ENCODE data around the gene GFY. TPM values are rescaled to one million over a fixed set of nuclear protein-coding genes. Genes with fewer than 3 reads are reported as not detected.

The GFY gene
- polyA plus RNA-seq, 1 experiment = not detected

DNA sequence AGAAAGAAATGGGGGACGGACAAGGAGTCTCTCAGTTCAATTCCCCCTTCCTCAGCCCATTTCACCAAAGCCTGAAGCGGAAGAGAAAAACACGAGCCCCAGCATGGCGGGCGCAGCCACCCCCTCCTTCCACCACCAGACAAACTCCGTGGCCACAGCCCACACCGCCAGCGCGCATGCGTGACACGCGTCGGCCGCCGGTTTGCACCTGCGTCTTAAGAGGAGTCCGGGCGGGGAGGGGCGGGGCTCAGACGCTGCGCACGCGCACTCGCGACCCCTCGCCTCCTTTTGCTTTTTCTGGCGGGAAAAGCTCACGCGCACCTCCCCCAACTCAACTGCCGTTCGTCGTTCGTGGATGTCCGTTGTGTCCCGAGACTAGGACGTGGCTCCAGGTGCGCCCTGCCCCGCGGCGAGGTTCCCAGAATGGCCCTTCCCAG, 37.2 kb upstream of the GFY start, which contains the start of gene KASH5:
Gene KASH5, plus strand, starts transcription at position 314 of the 437 bp plus-strand sequence. CDS start 2,635 bp downstream, outside the sequence.
- TF ChIP-seq, protein P1, sequence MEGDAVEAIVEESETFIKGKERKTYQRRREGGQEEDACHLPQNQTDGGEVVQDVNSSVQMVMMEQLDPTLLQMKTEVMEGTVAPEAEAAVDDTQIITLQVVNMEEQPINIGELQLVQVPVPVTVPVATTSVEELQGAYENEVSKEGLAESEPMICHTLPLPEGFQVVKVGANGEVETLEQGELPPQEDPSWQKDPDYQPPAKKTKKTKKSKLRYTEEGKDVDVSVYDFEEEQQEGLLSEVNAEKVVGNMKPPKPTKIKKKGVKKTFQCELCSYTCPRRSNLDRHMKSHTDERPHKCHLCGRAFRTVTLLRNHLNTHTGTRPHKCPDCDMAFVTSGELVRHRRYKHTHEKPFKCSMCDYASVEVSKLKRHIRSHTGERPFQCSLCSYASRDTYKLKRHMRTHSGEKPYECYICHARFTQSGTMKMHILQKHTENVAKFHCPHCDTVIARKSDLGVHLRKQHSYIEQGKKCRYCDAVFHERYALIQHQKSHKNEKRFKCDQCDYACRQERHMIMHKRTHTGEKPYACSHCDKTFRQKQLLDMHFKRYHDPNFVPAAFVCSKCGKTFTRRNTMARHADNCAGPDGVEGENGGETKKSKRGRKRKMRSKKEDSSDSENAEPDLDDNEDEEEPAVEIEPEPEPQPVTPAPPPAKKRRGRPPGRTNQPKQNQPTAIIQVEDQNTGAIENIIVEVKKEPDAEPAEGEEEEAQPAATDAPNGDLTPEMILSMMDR (IDR thresholded peaks at IDR 0.05; ENCODE audit: low read depth, low read length) = no peak
- Histone ChIP-seq H3K4me3 (ENCODE audit: low read depth, low read length) (no peak within 1 kb of the TSS), H3K27ac (ENCODE audit: low read depth, low read length) (no peak within 1 kb of the TSS), H3K9me3 (ENCODE audit: control insufficient read depth, insufficient read depth, low read length) (peaks cover 5% of the 10 kb centered on the region; the same call in 1 of the 2 replicates), H3K27me3 (ENCODE audit: control insufficient read depth, insufficient read depth, low read length) (peaks cover 6% of the 10 kb centered on the region)
- ChIA-PET CTCF (no interaction called here), POLR2A (interaction anchor here (0.7 kb wide), 1 partner anchor 87 kb away, joined by 5 read pairs; no protein-coding TSS in a partner anchor)
- no peak for DNase-seq (ENCODE audit: low read depth, low spot score)

GRCh38 chr19:49389406-49389805, 35.8 kb upstream of the GFY start:
- peaks cover 15% of the 10 kb centered on the region for H3K27me3 ChIP-seq (ENCODE audit: control insufficient read depth, insufficient read depth, low read length)
- CTCF ChIA-PET = no interaction called here
- POLR2A ChIA-PET = no interaction called here
- H3K9me3 ChIP-seq (ENCODE audit: control insufficient read depth, insufficient read depth, low read length) = peaks cover 5% of the 10 kb centered on the region; the same call in 1 of the 2 replicates
- TF ChIP-seq, protein P1 (IDR thresholded peaks at IDR 0.05; ENCODE audit: low read depth, low read length) = no peak
- H3K27ac ChIP-seq (ENCODE audit: low read depth, low read length) = no peak overlapping the region
- DNase-seq (ENCODE audit: low read depth, low spot score) = no peak
- H3K4me3 ChIP-seq (ENCODE audit: low read depth, low read length) = no peak overlapping the region

DNA sequence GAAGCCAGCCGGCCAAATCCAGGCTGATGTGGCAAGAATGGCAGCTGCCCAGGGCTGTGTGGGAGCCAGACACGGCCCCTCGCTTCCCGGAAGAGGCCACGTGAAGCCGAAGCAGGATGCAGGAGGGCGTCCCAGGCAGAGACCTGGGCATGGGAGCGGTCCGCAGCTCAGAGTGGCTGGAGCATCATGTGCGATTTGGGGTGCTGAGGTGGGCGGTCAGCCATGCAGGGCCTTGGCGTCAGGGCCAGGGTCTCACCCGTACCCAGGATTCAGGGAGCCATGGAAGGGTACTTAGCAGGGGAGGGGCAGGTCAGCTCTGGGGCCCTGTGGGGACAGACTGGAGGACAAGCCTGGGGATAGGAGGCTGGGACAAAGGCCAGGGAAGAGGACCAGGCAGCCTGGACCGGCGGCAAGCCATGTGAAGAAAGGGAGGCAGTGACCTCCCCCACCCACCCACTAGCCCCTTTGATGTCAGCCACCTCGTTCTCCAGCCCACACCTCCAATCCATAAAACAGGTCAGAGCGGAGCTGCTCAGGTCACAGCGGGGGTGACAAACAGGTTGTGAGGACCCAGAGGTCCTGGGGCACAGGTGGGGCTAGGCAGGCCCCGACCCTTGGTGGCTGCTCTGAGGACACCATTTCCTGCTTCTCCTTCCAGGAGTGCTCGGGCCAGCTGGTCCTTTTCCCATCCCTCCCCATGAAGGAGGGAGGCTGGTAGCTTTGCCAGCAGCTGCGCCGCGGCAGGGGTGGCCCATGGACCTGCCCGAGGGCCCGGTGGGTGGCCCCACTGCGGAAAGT, 34.9 kb upstream of the GFY start:
- ChIA-PET CTCF (interaction anchor here (1.0 kb wide), 1 partner anchor 21 kb away, joined by 4 read pairs; no protein-coding TSS in a partner anchor), POLR2A (no interaction called here)
- H3K4me3 ChIP-seq (ENCODE audit: low read depth, low read length) = no peak overlapping the region
- peaks cover 22% of the 10 kb centered on the region for H3K27me3 ChIP-seq (ENCODE audit: control insufficient read depth, insufficient read depth, low read length)
- peaks cover 5% of the 10 kb centered on the region; the same call in 1 of the 2 replicates for H3K9me3 ChIP-seq (ENCODE audit: control insufficient read depth, insufficient read depth, low read length)
- TF ChIP-seq, protein P1 (IDR thresholded peaks at IDR 0.05; ENCODE audit: low read depth, low read length) = no peak
- no peak overlapping the region for H3K27ac ChIP-seq (ENCODE audit: low read depth, low read length)
- DNase-seq (ENCODE audit: low read depth, low spot score) = no peak

- peaks cover 26% of the 10 kb centered on the region for H3K27me3 ChIP-seq (ENCODE audit: control insufficient read depth, insufficient read depth, low read length)
- DNase-seq (ENCODE audit: low read depth, low spot score) = no peak
- ChIA-PET CTCF (interaction anchor here (0.6 to 1.4 kb wide), 5 partner anchors 9 to 158 kb away, joined by 3 to 15 read pairs (median 4); no protein-coding TSS in a partner anchor), POLR2A (no interaction called here)
- no peak overlapping the region for H3K4me3 ChIP-seq (ENCODE audit: low read depth, low read length)
- H3K27ac ChIP-seq (ENCODE audit: low read depth, low read length) = no peak overlapping the region
- peaks cover 5% of the 10 kb centered on the region; the same call in 1 of the 2 replicates for H3K9me3 ChIP-seq (ENCODE audit: control insufficient read depth, insufficient read depth, low read length)
- TF ChIP-seq, protein P1 (IDR thresholded peaks at IDR 0.05; ENCODE audit: low read depth, low read length) = no peak
Measured at GRCh38 chr19:49390929-49391359, 34.2 kb upstream of the GFY start.
